SK-N-SH treated with all-trans-retinoic acid at 6 μM for 48 hours (cell line): ENCODE results near the gene CDC34.

ENCODE experiments used
- ATAC-seq: fragments of 200-7000 bp; cut with Tn5 transposase; 3 replicates; pipeline ENCODE4 v1.9.1; 2020; ENCODE audit warnings: mild to moderate bottlenecking, moderate library complexity
- BACH2 ChIP-seq: fragments of 250-450 bp; sonication (Bioruptor Pico); IDR thresholded peaks from 2 replicates; pipeline ENCODE4 v1.9.0; 2021; ENCODE audit warnings: mild to moderate bottlenecking, borderline replicate concordance
- CSDC2 ChIP-seq: fragments of 250-450 bp; sonication (Bioruptor Pico); IDR thresholded peaks from 2 replicates; pipeline ENCODE4 v1.5.0; 2020; ENCODE audit warnings: mild to moderate bottlenecking, moderate library complexity
- ESRRG ChIP-seq: fragments of 250-450 bp; sonication (Bioruptor Pico); IDR thresholded peaks from 2 replicates; pipeline ENCODE4 v1.6.1; 2021; ENCODE audit warnings: mild to moderate bottlenecking
- ISL1 ChIP-seq: fragments of 250-450 bp; sonication (Bioruptor Pico); IDR thresholded peaks from 2 replicates; pipeline ENCODE4 v2.1.2; 2022; ENCODE audit warnings: mild to moderate bottlenecking, moderate library complexity
- OSR1 ChIP-seq: fragments of 250-450 bp; sonication (Bioruptor Pico); IDR thresholded peaks from 2 replicates; pipeline ENCODE4 v1.8.0; 2022; ENCODE audit warnings: moderate library complexity, mild to moderate bottlenecking, inconsistent platforms
- PATZ1 ChIP-seq: fragments of 250-450 bp; sonication (Bioruptor Pico); IDR thresholded peaks from 2 replicates; pipeline ENCODE4 v1.8.0; 2020; ENCODE audit warnings: mild to moderate bottlenecking, moderate library complexity, borderline replicate concordance
- POU6F1 ChIP-seq: fragments of 250-450 bp; sonication (Bioruptor Pico); IDR thresholded peaks from 2 replicates; pipeline ENCODE4 v1.8.0; 2021; ENCODE audit warnings: low read depth, mild to moderate bottlenecking, moderate library complexity, borderline replicate concordance
- RARB ChIP-seq: fragments of 250-450 bp; sonication (Bioruptor Pico); IDR thresholded peaks from 2 replicates; pipeline ENCODE4 v1.8.0; 2021; ENCODE audit warnings: mild to moderate bottlenecking, moderate library complexity
- TOX ChIP-seq: fragments of 250-450 bp; sonication (Bioruptor Pico); IDR thresholded peaks from 2 replicates; pipeline ENCODE4 v1.8.0; 2021; ENCODE audit warnings: mild to moderate bottlenecking, moderate library complexity, borderline replicate concordance
- TSHZ2 ChIP-seq: fragments of 250-450 bp; sonication (Bioruptor Pico); IDR thresholded peaks from 2 replicates; pipeline ENCODE4 v1.5.0; 2020; ENCODE audit warnings: mild to moderate bottlenecking, moderate library complexity
- ZC3H10 ChIP-seq: fragments of 250-450 bp; sonication (Bioruptor Pico); IDR thresholded peaks from 2 replicates; pipeline ENCODE4 v1.5.1; 2021; ENCODE audit warnings: mild to moderate bottlenecking, moderate library complexity
- ZNF565 ChIP-seq: fragments of 450-650 bp; formaldehyde crosslinking; conservative IDR thresholded peaks from 2 replicates; pipeline ENCODE4 v1.5.0; 2020; ENCODE audit warnings: low read depth, mild to moderate bottlenecking, moderate library complexity
- ZNF70 ChIP-seq: fragments of 450-650 bp; formaldehyde crosslinking; IDR thresholded peaks from 2 replicates; pipeline ENCODE4 v1.5.0; 2020; ENCODE audit warnings: mild to moderate bottlenecking, moderate library complexity
- ZNF8 ChIP-seq: fragments of 450-650 bp; formaldehyde crosslinking; IDR thresholded peaks from 2 replicates; pipeline ENCODE4 v1.5.0; 2020; ENCODE audit warnings: mild to moderate bottlenecking, moderate library complexity
- TF ChIP-seq, protein P1 (sequence below): fragments of 250-450 bp; sonication (Bioruptor Pico); IDR thresholded peaks from 2 replicates; pipeline ENCODE4 v1.5.1; 2021; ENCODE audit warnings: mild to moderate bottlenecking, moderate library complexity

The CDC34 gene

DNA sequence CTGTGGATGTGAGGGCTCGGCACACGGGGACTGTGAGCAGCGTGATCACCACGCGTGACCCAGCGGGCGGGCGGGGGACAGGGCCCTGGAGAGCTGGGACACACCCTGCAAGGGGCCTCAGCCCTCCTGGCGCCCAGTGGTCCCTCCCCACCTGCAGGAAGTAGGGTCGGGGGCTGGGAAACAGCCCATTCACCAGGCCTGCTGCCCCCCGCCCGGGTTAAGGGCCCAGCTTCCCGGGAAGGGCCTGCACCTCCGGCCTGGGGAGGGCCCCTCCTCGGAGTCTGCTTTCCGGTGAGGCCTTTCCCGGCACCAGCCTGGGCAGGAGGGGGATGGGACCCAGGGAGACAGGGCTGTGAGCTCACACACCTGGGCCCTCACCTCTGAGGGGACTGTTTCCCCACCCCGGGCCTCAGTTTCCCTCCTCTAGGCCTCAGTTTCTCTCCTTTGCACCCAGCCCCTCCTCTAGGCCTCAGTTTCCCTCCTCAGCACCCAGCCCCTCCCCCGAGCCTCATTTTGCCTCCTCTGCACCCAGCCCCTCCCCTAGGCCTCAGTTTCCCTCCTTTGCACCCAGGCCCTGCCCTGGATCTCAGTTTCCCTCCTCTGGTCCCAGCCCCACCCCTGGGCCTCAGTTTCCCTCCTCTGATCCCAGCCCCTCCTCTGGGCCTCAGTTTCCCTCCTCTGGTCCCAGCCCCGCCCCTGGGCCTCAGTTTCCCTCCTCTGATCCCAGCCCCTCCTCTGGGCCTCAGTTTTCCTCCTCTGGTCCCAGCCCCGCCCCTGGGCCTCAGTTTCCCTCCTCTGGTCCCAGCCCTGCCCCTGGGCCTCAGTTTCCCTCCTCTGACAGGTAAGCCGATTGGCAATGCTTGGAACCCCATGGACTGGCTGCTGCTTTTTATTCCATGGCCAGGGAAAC, 37.1 kb upstream of the CDC34 start (continued):
- TF ChIP-seq PATZ1 (CRISPR knock-in tag), result no peak

DNA sequence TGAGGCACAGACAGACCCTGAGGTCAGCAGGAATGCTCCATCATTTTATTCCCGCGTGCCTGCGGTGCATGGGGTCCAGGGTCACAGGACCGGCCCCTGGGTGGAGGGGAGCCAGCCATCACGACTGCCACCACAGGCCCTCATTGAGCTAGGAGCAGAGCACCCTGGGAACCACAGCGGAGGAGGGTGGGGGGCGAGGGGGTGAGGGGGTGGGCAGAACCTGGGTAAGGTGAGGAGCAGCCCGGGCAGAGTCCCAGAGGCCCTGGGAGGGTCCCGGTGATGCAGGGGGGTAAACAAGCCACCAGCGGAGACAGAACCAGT, 36.5 kb upstream of the CDC34 start:
- no peak for TF ChIP-seq ISL1 (CRISPR knock-in tag)
- TF ChIP-seq ZNF565 (CRISPR knock-in tag), result no peak
- TF ChIP-seq TSHZ2 (CRISPR knock-in tag), result no peak
- TF ChIP-seq ESRRG (CRISPR knock-in tag), result no peak
- no peak for TF ChIP-seq ZNF8
- TF ChIP-seq, protein P1, sequence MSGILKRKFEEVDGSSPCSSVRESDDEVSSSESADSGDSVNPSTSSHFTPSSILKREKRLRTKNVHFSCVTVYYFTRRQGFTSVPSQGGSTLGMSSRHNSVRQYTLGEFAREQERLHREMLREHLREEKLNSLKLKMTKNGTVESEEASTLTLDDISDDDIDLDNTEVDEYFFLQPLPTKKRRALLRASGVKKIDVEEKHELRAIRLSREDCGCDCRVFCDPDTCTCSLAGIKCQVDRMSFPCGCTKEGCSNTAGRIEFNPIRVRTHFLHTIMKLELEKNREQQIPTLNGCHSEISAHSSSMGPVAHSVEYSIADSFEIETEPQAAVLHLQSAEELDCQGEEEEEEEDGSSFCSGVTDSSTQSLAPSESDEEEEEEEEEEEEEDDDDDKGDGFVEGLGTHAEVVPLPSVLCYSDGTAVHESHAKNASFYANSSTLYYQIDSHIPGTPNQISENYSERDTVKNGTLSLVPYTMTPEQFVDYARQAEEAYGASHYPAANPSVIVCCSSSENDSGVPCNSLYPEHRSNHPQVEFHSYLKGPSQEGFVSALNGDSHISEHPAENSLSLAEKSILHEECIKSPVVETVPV, result no peak
- no peak for TF ChIP-seq RARB (CRISPR knock-in tag)
- no peak for TF ChIP-seq TOX (CRISPR knock-in tag)
- TF ChIP-seq PATZ1 (CRISPR knock-in tag), result no peak
- TF ChIP-seq OSR1 (CRISPR knock-in tag), result no peak
- no peak for TF ChIP-seq POU6F1
- TF ChIP-seq BACH2 (CRISPR knock-in tag), result no peak
- TF ChIP-seq CSDC2 (CRISPR knock-in tag), result no peak
- no peak for TF ChIP-seq ZC3H10
- ATAC-seq, result no peak

DNA sequence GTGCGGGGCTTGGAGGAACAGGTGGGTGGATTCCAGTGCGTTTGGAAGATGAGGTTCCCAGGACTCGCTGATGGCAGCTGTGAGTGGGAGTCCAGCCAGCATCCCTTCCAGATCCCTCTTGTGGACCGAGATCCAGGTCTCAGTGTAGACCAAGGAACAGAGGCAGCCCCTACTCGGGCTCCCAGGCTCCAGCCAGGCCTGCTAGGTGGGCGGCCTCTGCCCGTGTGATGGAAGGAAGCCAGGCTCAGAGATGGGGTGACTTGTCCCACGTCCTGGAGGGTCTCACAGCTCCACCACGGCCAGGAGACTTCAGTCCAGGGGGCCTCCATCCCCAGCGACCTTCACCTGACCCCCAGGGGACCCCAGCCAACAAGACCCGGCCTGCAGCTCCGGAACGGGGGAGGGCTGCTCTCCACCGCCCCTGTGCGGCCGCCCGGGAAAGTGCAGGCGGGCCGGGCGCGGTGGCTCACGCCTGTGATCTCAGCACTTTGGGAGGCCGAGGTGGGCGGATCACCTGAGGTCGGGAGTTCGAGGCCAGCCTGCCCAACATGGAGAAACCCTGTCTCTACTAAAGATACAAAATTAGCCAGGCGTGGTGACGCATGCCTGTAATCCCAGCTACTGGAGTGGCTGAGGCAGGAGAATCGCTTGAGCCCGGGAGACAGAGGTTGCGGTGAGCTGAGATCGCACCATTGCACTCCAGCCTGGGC, 36.0 kb upstream of the CDC34 start:
- TF ChIP-seq ZNF70 (CRISPR knock-in tag) (no peak), TSHZ2 (CRISPR knock-in tag) (no peak)
- peak; percentile 61 for ATAC-seq
